H1 (cell line): ENCODE measurements around the gene TCF7L2. TPM values are rescaled to one million over a fixed set of nuclear protein-coding genes. Genes with fewer than 3 reads are reported as not detected.

Experiments used
- CTCF ChIA-PET: fragments of 300-600 bp; sonication (Branson Sonifier 250); formaldehyde crosslinking; loops from one replicate; lab custom pipeline; 2021; ENCODE audit not compliant: partially characterized antibody; lab: Charles Lee
- POLR2A ChIA-PET: fragments of 300-600 bp; sonication (Branson Sonifier 250); formaldehyde crosslinking; loops from one replicate; lab custom pipeline; 2021; ENCODE audit warnings: inconsistent platforms; ENCODE audit not compliant: partially characterized antibody; lab: Charles Lee
- DNase-seq, 2 experiments: peaks; one replicate each; pipeline versions ENCODE4 v3.0.0 to v3.0.0-alpha.2; 2010 to 2022; ENCODE audit warnings: low spot score in 2 of 2, low read depth in 1 of 2, mixed read lengths in 1 of 2
- FAIRE-seq: peaks from 2 replicates; lab custom pipeline; 2011; peaks lifted over from hg19 to GRCh38; lab: Jason Lieb, UNC
- H2AFZ ChIP-seq: 2 replicates; pipeline ENCODE4 v1.8.1; 2012; ENCODE audit warnings: low read length, inconsistent platforms
- H2AK5ac ChIP-seq: 2 replicates; pipeline ENCODE4 v1.6.1; 2013; ENCODE audit warnings: low read depth, low read length
- H2BK120ac ChIP-seq: replicated peaks from 2 replicates; pipeline ENCODE3; 2013; ENCODE audit warnings: low read depth, low read length, inconsistent platforms
- H2BK12ac ChIP-seq: 2 replicates; pipeline ENCODE4 v1.6.1; 2013; ENCODE audit warnings: low read depth, low read length
- H2BK15ac ChIP-seq: 2 replicates; pipeline ENCODE4 v1.6.1; 2013; ENCODE audit warnings: low read length
- H2BK20ac ChIP-seq: 2 replicates; pipeline ENCODE4 v1.6.1; 2013; ENCODE audit warnings: low read length
- H2BK5ac ChIP-seq: 2 replicates; pipeline ENCODE4 v1.6.1; 2013; ENCODE audit warnings: low read depth, low read length
- H3K14ac ChIP-seq: 2 replicates; pipeline ENCODE4 v1.6.1; 2013; ENCODE audit warnings: inconsistent platforms; ENCODE audit not compliant: insufficient read length
- H3K18ac ChIP-seq: 2 replicates; pipeline ENCODE4 v1.6.1; 2013; ENCODE audit warnings: low read length; ENCODE audit errors: extremely low read depth
- H3K23ac ChIP-seq: 2 replicates; pipeline ENCODE4 v1.6.1; 2013; ENCODE audit warnings: inconsistent platforms; ENCODE audit not compliant: insufficient read length
- H3K23me2 ChIP-seq: 2 replicates; pipeline ENCODE4 v1.6.1; 2013; ENCODE audit warnings: low read depth, low read length
- H3K27ac ChIP-seq: 2 replicates; pipeline ENCODE4 v1.6.1; 2011; ENCODE audit warnings: low read depth, low read length, inconsistent platforms
- H3K27me3 ChIP-seq, 4 experiments: replicated peaks in 1 of 4; 1 replicate in 1 of 4; 2 replicates in 3 of 4; pipeline versions ENCODE4 v1.6.1 to v1.8.1; 2011 to 2013; ENCODE audit warnings: low read length in 3 of 4, mild to moderate bottlenecking in 3 of 4, inconsistent platforms in 2 of 4, mixed read lengths in 2 of 4, moderate library complexity in 1 of 4; ENCODE audit not compliant: control insufficient read depth in 3 of 4, insufficient read depth in 3 of 4; ENCODE audit errors: extremely low read depth in 1 of 4
- H3K36me3 ChIP-seq, 4 experiments: 2 replicates each; pipeline versions ENCODE4 v1.6.1 to v1.8.1; 2011 to 2013; ENCODE audit warnings: mild to moderate bottlenecking in 4 of 4, low read length in 3 of 4, moderate library complexity in 2 of 4, control low read depth in 1 of 4, inconsistent platforms in 1 of 4; ENCODE audit not compliant: insufficient read depth in 4 of 4, control insufficient read depth in 2 of 4
- H3K4ac ChIP-seq: replicated peaks from 2 replicates; pipeline ENCODE3; 2013; ENCODE audit warnings: low read length, low read depth, mixed read lengths, inconsistent platforms; ENCODE audit not compliant: insufficient read length
- H3K4me1 ChIP-seq, 4 experiments: replicated peaks in 1 of 4; 1 replicate in 1 of 4; 2 replicates in 3 of 4; pipeline versions ENCODE4 v1.6.1 to v1.8.1; 2011 to 2013; ENCODE audit warnings: low read length in 3 of 4, inconsistent platforms in 2 of 4, mixed read lengths in 1 of 4; ENCODE audit not compliant: insufficient read depth in 4 of 4, control insufficient read depth in 3 of 4
- H3K4me2 ChIP-seq, 2 experiments: 2 replicates each; pipeline versions ENCODE4 v1.6.1 to v1.8.1; 2011 to 2013; ENCODE audit warnings: low read depth in 2 of 2, low read length in 2 of 2, control low read depth in 1 of 2, inconsistent platforms in 1 of 2, mild to moderate bottlenecking in 1 of 2; ENCODE audit not compliant: insufficient read depth in 1 of 2
- H3K4me3 ChIP-seq, 4 experiments: fragments of 200-600, 300-600 bp in 1 of 4; sonication (generic), shearing (Covaris generic), sonication (Bioruptor Twin) in 1 of 4; 2 replicates each; pipeline versions ENCODE4 v1.5.1 to v1.8.1; 2011 to 2016; ENCODE audit warnings: low read length in 4 of 4, low read depth in 3 of 4, control low read depth in 2 of 4, inconsistent platforms in 2 of 4, mild to moderate bottlenecking in 2 of 4, mixed read lengths in 1 of 4, moderate library complexity in 1 of 4; ENCODE audit not compliant: insufficient read depth in 2 of 4; ENCODE audit errors: extremely low read depth in 1 of 4
- H3K56ac ChIP-seq: replicated peaks from 2 replicates; pipeline ENCODE3; 2013; ENCODE audit warnings: low read depth, mild to moderate bottlenecking, mixed read lengths, low read length, inconsistent platforms; ENCODE audit not compliant: insufficient read length
- H3K79me1 ChIP-seq: 2 replicates; pipeline ENCODE4 v1.6.1; 2013; ENCODE audit warnings: low read depth, low read length, control low read depth
- H3K79me2 ChIP-seq, 2 experiments: 2 replicates each; pipeline versions ENCODE4 v1.6.1 to v1.8.1; 2012 to 2013; ENCODE audit warnings: low read length in 2 of 2, mild to moderate bottlenecking in 2 of 2, inconsistent platforms in 1 of 2; ENCODE audit not compliant: insufficient read depth in 2 of 2, control insufficient read depth in 1 of 2
- H3K9ac ChIP-seq, 4 experiments: replicated peaks in 1 of 4; 1 replicate in 1 of 4; 2 replicates in 3 of 4; pipeline versions ENCODE4 v1.6.1 to v1.8.1; 2011 to 2013; ENCODE audit warnings: low read depth in 3 of 4, low read length in 3 of 4, control low read depth in 2 of 4, mild to moderate bottlenecking in 2 of 4, moderate library complexity in 2 of 4, inconsistent platforms in 1 of 4; ENCODE audit errors: extremely low read depth in 1 of 4
- H3K9me3 ChIP-seq, 2 experiments: 2 replicates each; pipeline versions ENCODE4 v1.6.1 to v1.8.1; 2012 to 2013; ENCODE audit warnings: mild to moderate bottlenecking in 2 of 2, moderate library complexity in 2 of 2, control low read depth in 1 of 2, inconsistent platforms in 1 of 2, low read depth in 1 of 2, low read length in 1 of 2, mixed read lengths in 1 of 2; ENCODE audit not compliant: insufficient read depth in 2 of 2
- H4K20me1 ChIP-seq, 2 experiments: replicated peaks in 1 of 2; 2 replicates each; pipeline versions ENCODE3 to v1.8.1; 2011 to 2013; ENCODE audit warnings: inconsistent platforms in 2 of 2, low read length in 2 of 2, mild to moderate bottlenecking in 1 of 2; ENCODE audit not compliant: insufficient read depth in 2 of 2, control insufficient read depth in 1 of 2
- H4K5ac ChIP-seq: 2 replicates; pipeline ENCODE4 v1.6.1; 2013; ENCODE audit warnings: low read length, low read depth, mixed read lengths, inconsistent platforms; ENCODE audit not compliant: insufficient read length
- H4K8ac ChIP-seq: 2 replicates; pipeline ENCODE4 v1.8.0; 2013; ENCODE audit warnings: mild to moderate bottlenecking, moderate library complexity, low read length, inconsistent platforms; ENCODE audit not compliant: insufficient read depth; ENCODE audit errors: extremely low read depth
- H4K91ac ChIP-seq: replicated peaks from 2 replicates; pipeline ENCODE3; 2013; ENCODE audit warnings: low read length, mixed read lengths, inconsistent platforms; ENCODE audit not compliant: insufficient read length
- ATF2 ChIP-seq: IDR thresholded peaks from 2 replicates; pipeline ENCODE4 v1.6.1; 2012; ENCODE audit warnings: low read length, inconsistent platforms
- BCL11A ChIP-seq, 2 experiments: IDR thresholded peaks; one replicate each; pipeline ENCODE4 v1.6.1; 2011; ENCODE audit warnings: low read depth in 2 of 2, low read length in 2 of 2, mild to moderate bottlenecking in 2 of 2
- EZH2 ChIP-seq: fragments of 200-600 bp; sonication (generic); IDR thresholded peaks from 2 replicates; pipeline ENCODE4 v1.7.1; 2012; ENCODE audit warnings: low read depth, mild to moderate bottlenecking, moderate library complexity, low read length, inconsistent platforms; ENCODE audit not compliant: severe bottlenecking
- GABPA ChIP-seq: IDR thresholded peaks from 2 replicates; pipeline ENCODE4 v1.6.1; 2011; ENCODE audit warnings: mild to moderate bottlenecking, low read length, moderate library complexity, borderline replicate concordance; ENCODE audit not compliant: insufficient read depth
- KDM4A ChIP-seq: IDR thresholded peaks from one replicate; pipeline ENCODE4 v1.7.1; 2012; ENCODE audit warnings: low read depth, mild to moderate bottlenecking, moderate library complexity, low read length, inconsistent platforms; ENCODE audit not compliant: severe bottlenecking
- POLR2AphosphoS5 ChIP-seq: IDR thresholded peaks from 2 replicates; pipeline ENCODE4 v1.6.1; 2011; ENCODE audit warnings: low read depth, low read length
- RAD21 ChIP-seq, 2 experiments: IDR thresholded peaks in 1 of 2; conservative IDR thresholded peaks in 1 of 2; 2 replicates each; pipeline ENCODE4 v1.6.1; 2011; ENCODE audit warnings: low read depth in 2 of 2, low read length in 2 of 2, improper control_type of control experiment in 1 of 2, inconsistent platforms in 1 of 2, mild to moderate bottlenecking in 1 of 2, moderate library complexity in 1 of 2
- SIX5 ChIP-seq: IDR thresholded peaks from 2 replicates; pipeline ENCODE4 v1.6.1; 2011; ENCODE audit warnings: mild to moderate bottlenecking, low read depth, low read length
- WGBS, 2 experiments: shearing (Covaris generic) in 1 of 2; methylation state at CpG; one replicate each; pipeline versions ENCODE4 v1.1.6 to v1.1.7; 2013 to 2015; ENCODE audit warnings: low lambda C conversion rate in 2 of 2, mixed read lengths in 2 of 2, inconsistent platforms in 1 of 2, low coverage in 1 of 2, missing lambda C conversion rate in 1 of 2; ENCODE audit not compliant: insufficient replicate concordance in 2 of 2, insufficient coverage in 1 of 2, insufficient read length in 1 of 2; ENCODE audit errors: extremely low coverage in 1 of 2, missing lambda C conversion rate in 1 of 2; 5-methylcytosine and 5-hydroxymethylcytosine counted together
- polyA plus RNA-seq, 7 experiments: library from polyadenylated mRNA; depleted of rRNA in 3 of 7; stranded (reverse) in 5 of 7; unstranded in 2 of 7; fragments of >200 nt in 5 of 7; fragments of 200-250 nt in 2 of 7; gene quantifications; 1 replicate in 5 of 7; 2 replicates in 1 of 7; 4 replicates in 1 of 7; pipeline versions ENCODE4 v1.2.1 to v1.2.3, GENCODE V29; 2011 to 2013; ENCODE audit warnings: missing spikeins in 2 of 7, mixed read lengths in 2 of 7
- total RNA-seq: library from RNA; stranded (reverse); fragmentation: NEBNext Ultra II Directional; extraction: Animal tissue kit (Norgen Biotek cat#: 25700); gene quantifications from 2 replicates; pipeline ENCODE4 v1.2.1, GENCODE V29; 2021

The TCF7L2 gene
- total and polyA plus RNA-seq, 2 of the 8 experiments (the other 6 are each of a cell fraction or from before 2014, with no cell fraction given): 33.9 to 67.3 TPM

GRCh38 chr10:112955582-112956421 is 5.8 kb downstream of the TCF7L2 start:
- H2BK12ac ChIP-seq: peak overlapping the region; percentile 52
- peak overlapping the region; percentile 75 for H3K56ac ChIP-seq
- H2AK5ac ChIP-seq: no peak overlapping the region
- no peak overlapping the region for H3K14ac ChIP-seq
- H3K4me3 ChIP-seq: peak overlapping the region; percentile 81 to 94 (median 85); a peak in 5 of 8 replicates
- peaks cover 0 to 41% (median 0%) of the 10 kb centered on the region in 4 experiments; a peak in 1 of 8 replicates for H3K36me3 ChIP-seq
- peak overlapping the region; percentile 24 for H3K4ac ChIP-seq
- peak overlapping the region; percentile 40 for H4K91ac ChIP-seq
- H3K4me2 ChIP-seq: peak overlapping the region; percentile 75 to 78
- no peak for DNase-seq
- POLR2A ChIA-PET: interaction anchor here (0.6 to 1.7 kb wide), 12 partner anchors 9 to 383 kb away, joined by 3 to 5 read pairs (median 3); no protein-coding TSS in a partner anchor
- H2AFZ ChIP-seq: no peak overlapping the region
- FAIRE-seq: no peak
- H3K9me3 ChIP-seq: no peaks in the 10 kb centered on the region
- no peak overlapping the region for H4K8ac ChIP-seq
- H2BK20ac ChIP-seq: peak overlapping the region; percentile 48; the same call in 1 of the 2 replicates
- peak overlapping the region; percentile 89; the same call in 1 of the 2 replicates for H3K18ac ChIP-seq
- H2BK120ac ChIP-seq: peak overlapping the region; percentile 81
- no peak overlapping the region for H3K23ac ChIP-seq
- peaks cover 10% of the 10 kb centered on the region for H3K23me2 ChIP-seq
- H4K20me1 ChIP-seq: no peaks in the 10 kb centered on the region
- peak overlapping the region; percentile 39 for H3K27ac ChIP-seq
- H2BK15ac ChIP-seq: no peak overlapping the region
- no peaks in the 10 kb centered on the region for H3K27me3 ChIP-seq
- peaks cover 22 to 36% (median 28%) of the 10 kb centered on the region in 4 experiments; a peak in 6 of 7 replicates for H3K4me1 ChIP-seq
- H4K5ac ChIP-seq: peak overlapping the region; percentile 76
- peaks cover 31 to 89% of the 10 kb centered on the region in 2 experiments for H3K79me2 ChIP-seq
- CTCF ChIA-PET: interaction anchor here (0.5 to 1.5 kb wide), 3 partner anchors 235 to 250 kb away, joined by 3 to 4 read pairs (median 3); no protein-coding TSS in a partner anchor
- 15% methylated on average over 12 of the region's 12 CpGs; no CpG with 5 or more reads in 1 of the 2 experiments for WGBS, 2 experiments
- peak overlapping the region; percentile 85; the same call in 1 of the 2 replicates for H2BK5ac ChIP-seq
- peaks cover 7% of the 10 kb centered on the region; the same call in 1 of the 2 replicates for H3K79me1 ChIP-seq
- H3K9ac ChIP-seq: no peak overlapping the region; a peak in 1 of 7 replicates
- TF ChIP-seq KDM4A (no peak), RAD21 (IDR thresholded peaks at IDR 0.05 in 1 of 2, conservative IDR thresholded peaks at IDR 0.05 in 1 of 2; ENCODE audit: low read depth in 2 of 2, low read length in 2 of 2) (no peak), SIX5 (no peak), EZH2 (no peak), GABPA (no peak), BCL11A (IDR thresholded peaks at IDR 0.05; ENCODE audit: low read depth in 2 of 2, low read length in 2 of 2) (no peak), ATF2 (no peak), POLR2AphosphoS5 (no peak)
